ENCODE results near the gene KLHL29.

The KLHL29 gene

GRCh38 chr2:23686405-23687029 is 301.5 kb downstream of the KLHL29 start:
- H3K27me3 ChIP-seq (ENCODE audit: control insufficient read depth in 1 of 2, insufficient read depth in 2 of 2, low read length in 2 of 2) = no peaks in the 10 kb centered on the region
- no peaks in the 10 kb centered on the region for H3K36me3 ChIP-seq (ENCODE audit: control insufficient read depth in 1 of 2, insufficient read depth in 2 of 2, low read length in 2 of 2)
- H3K4me1 ChIP-seq (ENCODE audit: control insufficient read depth in 1 of 2, insufficient read depth in 2 of 2, low read length in 2 of 2) = no peaks in the 10 kb centered on the region
- no peak overlapping the region for H3K27ac ChIP-seq (ENCODE audit: low read depth, low read length)
- H3K9me3 ChIP-seq (ENCODE audit: control insufficient read depth in 1 of 2, low read length in 2 of 2) = no peaks in the 10 kb centered on the region
- no peak overlapping the region for H3K4me3 ChIP-seq (ENCODE audit: low read depth in 1 of 2, low read length in 2 of 2)
- H3K9ac ChIP-seq (ENCODE audit: low read depth in 1 of 2, low read length in 2 of 2) = no peak overlapping the region

DNA sequence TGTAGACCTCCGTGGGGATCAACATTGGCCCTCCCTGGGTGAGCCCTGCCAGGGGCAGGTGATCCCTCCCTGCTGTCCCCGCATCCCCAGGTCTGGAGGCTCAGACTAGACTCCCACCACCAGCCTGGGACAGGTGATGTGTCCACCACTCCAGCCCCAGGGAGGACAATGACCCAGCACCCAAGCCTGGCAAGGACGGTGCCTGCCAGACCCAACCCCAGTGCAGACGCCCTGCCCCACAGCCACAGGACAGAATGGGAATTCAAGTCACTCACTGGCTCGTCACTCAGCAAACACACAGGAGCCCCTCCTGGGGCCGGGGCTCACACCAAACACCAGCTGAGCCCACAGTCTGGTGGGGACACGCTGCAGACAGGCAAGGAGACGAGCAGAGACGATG is 302.2 kb downstream of the KLHL29 start:
- Histone ChIP-seq H3K9me3 (ENCODE audit: control insufficient read depth in 1 of 2, low read length in 2 of 2) (no peaks in the 10 kb centered on the region), H3K36me3 (ENCODE audit: control insufficient read depth in 1 of 2, insufficient read depth in 2 of 2, low read length in 2 of 2) (no peaks in the 10 kb centered on the region), H3K4me1 (ENCODE audit: control insufficient read depth in 1 of 2, insufficient read depth in 2 of 2, low read length in 2 of 2) (no peaks in the 10 kb centered on the region), H3K4me3 (ENCODE audit: low read depth in 1 of 2, low read length in 2 of 2) (no peak overlapping the region), H3K27me3 (ENCODE audit: control insufficient read depth in 1 of 2, insufficient read depth in 2 of 2, low read length in 2 of 2) (no peaks in the 10 kb centered on the region), H3K27ac (ENCODE audit: low read depth, low read length) (no peak overlapping the region), H3K9ac (ENCODE audit: low read depth in 1 of 2, low read length in 2 of 2) (no peak overlapping the region)

- H3K27me3 ChIP-seq (ENCODE audit: control insufficient read depth in 1 of 2, insufficient read depth in 2 of 2, low read length in 2 of 2) = no peaks in the 10 kb centered on the region
- H3K27ac ChIP-seq (ENCODE audit: low read depth, low read length) = no peak overlapping the region
- no peaks in the 10 kb centered on the region for H3K36me3 ChIP-seq (ENCODE audit: control insufficient read depth in 1 of 2, insufficient read depth in 2 of 2, low read length in 2 of 2)
These were observed 302.7 kb downstream of the KLHL29 start for GRCh38 chr2:23687713-23688112.

GRCh38 chr2:23688486-23689130 is 303.6 kb downstream of the KLHL29 start:
- Histone ChIP-seq H3K9ac (ENCODE audit: low read depth in 1 of 2, low read length in 2 of 2) (no peak overlapping the region), H3K4me1 (ENCODE audit: control insufficient read depth in 1 of 2, insufficient read depth in 2 of 2, low read length in 2 of 2) (no peaks in the 10 kb centered on the region), H3K9me3 (ENCODE audit: control insufficient read depth in 1 of 2, low read length in 2 of 2) (no peaks in the 10 kb centered on the region), H3K36me3 (ENCODE audit: control insufficient read depth in 1 of 2, insufficient read depth in 2 of 2, low read length in 2 of 2) (no peaks in the 10 kb centered on the region), H3K27me3 (ENCODE audit: control insufficient read depth in 1 of 2, insufficient read depth in 2 of 2, low read length in 2 of 2) (no peaks in the 10 kb centered on the region), H3K4me3 (ENCODE audit: low read depth in 1 of 2, low read length in 2 of 2) (no peak overlapping the region), H3K27ac (ENCODE audit: low read depth, low read length) (no peak overlapping the region)

More at GRCh38 chr2:23687713-23688112, 302.7 kb downstream of the KLHL29 start:
- Histone ChIP-seq H3K9me3 (ENCODE audit: control insufficient read depth in 1 of 2, low read length in 2 of 2) (no peaks in the 10 kb centered on the region), H3K9ac (ENCODE audit: low read depth in 1 of 2, low read length in 2 of 2) (no peak overlapping the region), H3K4me1 (ENCODE audit: control insufficient read depth in 1 of 2, insufficient read depth in 2 of 2, low read length in 2 of 2) (no peaks in the 10 kb centered on the region), H3K4me3 (ENCODE audit: low read depth in 1 of 2, low read length in 2 of 2) (no peak overlapping the region)

GRCh38 chr2:23689131-23689700 is 304.2 kb downstream of the KLHL29 start:
- Histone ChIP-seq H3K27me3 (ENCODE audit: control insufficient read depth in 1 of 2, insufficient read depth in 2 of 2, low read length in 2 of 2) (no peaks in the 10 kb centered on the region), H3K9ac (ENCODE audit: low read depth in 1 of 2, low read length in 2 of 2) (no peak overlapping the region), H3K9me3 (ENCODE audit: control insufficient read depth in 1 of 2, low read length in 2 of 2) (no peaks in the 10 kb centered on the region), H3K36me3 (ENCODE audit: control insufficient read depth in 1 of 2, insufficient read depth in 2 of 2, low read length in 2 of 2) (no peaks in the 10 kb centered on the region), H3K4me3 (ENCODE audit: low read depth in 1 of 2, low read length in 2 of 2) (no peak overlapping the region), H3K27ac (ENCODE audit: low read depth, low read length) (no peak overlapping the region), H3K4me1 (ENCODE audit: control insufficient read depth in 1 of 2, insufficient read depth in 2 of 2, low read length in 2 of 2) (no peaks in the 10 kb centered on the region)

- Histone ChIP-seq H3K9me3 (ENCODE audit: control insufficient read depth in 1 of 2, low read length in 2 of 2) (no peaks in the 10 kb centered on the region), H3K9ac (ENCODE audit: low read depth in 1 of 2, low read length in 2 of 2) (no peak overlapping the region), H3K4me3 (ENCODE audit: low read depth in 1 of 2, low read length in 2 of 2) (no peak overlapping the region), H3K36me3 (ENCODE audit: control insufficient read depth in 1 of 2, insufficient read depth in 2 of 2, low read length in 2 of 2) (no peaks in the 10 kb centered on the region), H3K27me3 (ENCODE audit: control insufficient read depth in 1 of 2, insufficient read depth in 2 of 2, low read length in 2 of 2) (no peaks in the 10 kb centered on the region), H3K4me1 (ENCODE audit: control insufficient read depth in 1 of 2, insufficient read depth in 2 of 2, low read length in 2 of 2) (no peaks in the 10 kb centered on the region), H3K27ac (ENCODE audit: low read depth, low read length) (no peak overlapping the region)
These were observed 304.9 kb downstream of the KLHL29 start for GRCh38 chr2:23689891-23690290.

DNA sequence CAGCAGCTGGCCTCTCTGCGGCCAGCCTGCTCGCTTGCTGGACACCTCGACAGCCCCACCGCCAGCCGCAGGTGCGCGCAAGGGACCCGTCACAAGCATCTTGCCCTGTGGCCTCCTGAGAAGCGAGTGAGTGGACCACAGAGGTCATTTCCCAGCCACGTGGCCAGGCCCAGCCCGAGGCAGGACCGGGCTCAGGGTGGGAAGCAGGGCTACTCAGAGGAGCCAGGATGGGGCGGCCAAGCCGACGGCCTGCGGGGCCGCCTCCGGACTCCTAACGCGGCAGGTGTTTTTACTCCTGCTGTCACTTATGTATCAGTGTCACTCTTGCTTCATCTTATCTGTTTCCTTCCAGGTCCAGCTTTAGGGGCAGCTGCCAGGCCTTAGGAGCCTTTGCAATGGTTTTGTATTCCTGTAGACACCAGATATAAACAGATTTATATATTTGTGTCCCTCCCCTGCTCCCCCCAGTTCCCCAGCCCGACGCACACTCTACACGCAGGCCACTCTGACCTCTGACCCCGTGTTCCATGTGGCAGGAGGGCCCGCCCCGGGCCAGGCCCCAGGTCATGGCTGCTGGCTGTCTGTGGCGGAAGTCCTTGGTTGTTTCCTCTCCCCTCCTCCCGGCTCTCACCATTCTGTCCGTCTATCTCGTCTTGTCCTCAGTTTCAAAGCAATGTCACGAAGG is 305.6 kb downstream of the KLHL29 start:
- H3K27ac ChIP-seq (ENCODE audit: low read depth, low read length) = no peak overlapping the region
- H3K4me1 ChIP-seq (ENCODE audit: control insufficient read depth in 1 of 2, insufficient read depth in 2 of 2, low read length in 2 of 2) = no peaks in the 10 kb centered on the region
- no peak overlapping the region for H3K4me3 ChIP-seq (ENCODE audit: low read depth in 1 of 2, low read length in 2 of 2)
- no peaks in the 10 kb centered on the region for H3K27me3 ChIP-seq (ENCODE audit: control insufficient read depth in 1 of 2, insufficient read depth in 2 of 2, low read length in 2 of 2)
- H3K36me3 ChIP-seq (ENCODE audit: control insufficient read depth in 1 of 2, insufficient read depth in 2 of 2, low read length in 2 of 2) = no peaks in the 10 kb centered on the region
- no peak overlapping the region for H3K9ac ChIP-seq (ENCODE audit: low read depth in 1 of 2, low read length in 2 of 2)
- H3K9me3 ChIP-seq (ENCODE audit: control insufficient read depth in 1 of 2, low read length in 2 of 2) = no peaks in the 10 kb centered on the region

DNA sequence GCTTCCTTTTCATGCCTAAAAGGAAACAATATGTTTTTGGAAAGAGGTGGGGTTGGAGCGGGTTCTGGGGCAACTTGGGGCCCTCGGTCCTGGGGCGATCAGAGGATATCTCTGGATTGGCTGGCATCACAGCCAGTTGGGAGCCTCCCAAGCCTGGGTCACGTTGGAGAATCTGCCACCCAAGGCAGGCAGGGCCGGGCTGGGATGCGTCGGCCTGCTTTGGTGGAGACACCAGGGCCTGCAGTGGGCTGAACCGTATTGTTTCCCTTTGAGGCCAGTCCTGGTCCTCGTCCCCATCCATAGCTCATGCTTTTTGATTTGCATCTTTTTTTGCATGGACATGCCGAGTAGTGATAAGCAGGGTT is 306.1 kb downstream of the KLHL29 start:
- Histone ChIP-seq H3K27me3 (ENCODE audit: control insufficient read depth in 1 of 2, insufficient read depth in 2 of 2, low read length in 2 of 2) (no peaks in the 10 kb centered on the region), H3K4me3 (ENCODE audit: low read depth in 1 of 2, low read length in 2 of 2) (no peak overlapping the region), H3K9me3 (ENCODE audit: control insufficient read depth in 1 of 2, low read length in 2 of 2) (no peaks in the 10 kb centered on the region), H3K9ac (ENCODE audit: low read depth in 1 of 2, low read length in 2 of 2) (no peak overlapping the region), H3K27ac (ENCODE audit: low read depth, low read length) (no peak overlapping the region), H3K36me3 (ENCODE audit: control insufficient read depth in 1 of 2, insufficient read depth in 2 of 2, low read length in 2 of 2) (no peaks in the 10 kb centered on the region), H3K4me1 (ENCODE audit: control insufficient read depth in 1 of 2, insufficient read depth in 2 of 2, low read length in 2 of 2) (no peaks in the 10 kb centered on the region)

GRCh38 chr2:23691565-23691964 is 306.6 kb downstream of the KLHL29 start:
- Histone ChIP-seq H3K9me3 (ENCODE audit: control insufficient read depth in 1 of 2, low read length in 2 of 2) (no peaks in the 10 kb centered on the region), H3K36me3 (ENCODE audit: control insufficient read depth in 1 of 2, insufficient read depth in 2 of 2, low read length in 2 of 2) (peaks cover 0 to 3% of the 10 kb centered on the region in 2 donors), H3K9ac (ENCODE audit: low read depth in 1 of 2, low read length in 2 of 2) (no peak overlapping the region), H3K27ac (ENCODE audit: low read depth, low read length) (no peak overlapping the region), H3K4me3 (ENCODE audit: low read depth in 1 of 2, low read length in 2 of 2) (no peak overlapping the region), H3K27me3 (ENCODE audit: control insufficient read depth in 1 of 2, insufficient read depth in 2 of 2, low read length in 2 of 2) (no peaks in the 10 kb centered on the region), H3K4me1 (ENCODE audit: control insufficient read depth in 1 of 2, insufficient read depth in 2 of 2, low read length in 2 of 2) (no peaks in the 10 kb centered on the region)

- Histone ChIP-seq H3K27ac (ENCODE audit: low read depth, low read length) (no peak overlapping the region), H3K36me3 (ENCODE audit: control insufficient read depth in 1 of 2, insufficient read depth in 2 of 2, low read length in 2 of 2) (peaks cover 0 to 3% of the 10 kb centered on the region in 2 donors)
These were observed 307.3 kb downstream of the KLHL29 start for GRCh38 chr2:23692263-23692662.

More at GRCh38 chr2:23692263-23692662, 307.3 kb downstream of the KLHL29 start:
- no peak overlapping the region for H3K9ac ChIP-seq (ENCODE audit: low read depth in 1 of 2, low read length in 2 of 2)
- no peaks in the 10 kb centered on the region for H3K9me3 ChIP-seq (ENCODE audit: control insufficient read depth in 1 of 2, low read length in 2 of 2)
- H3K4me3 ChIP-seq (ENCODE audit: low read depth in 1 of 2, low read length in 2 of 2) = no peak overlapping the region
- H3K27me3 ChIP-seq (ENCODE audit: control insufficient read depth in 1 of 2, insufficient read depth in 2 of 2, low read length in 2 of 2) = no peaks in the 10 kb centered on the region
- H3K4me1 ChIP-seq (ENCODE audit: control insufficient read depth in 1 of 2, insufficient read depth in 2 of 2, low read length in 2 of 2) = no peaks in the 10 kb centered on the region
